HEK293T (cell line): Measurements from ENCODE around the gene GSN.

ENCODE experiments used
- ELF4 ChIP-seq: fragments of 450-650 bp; IDR thresholded peaks from 2 replicates; pipeline ENCODE4 v1.6.1; 2017; ENCODE audit warnings: antibody characterized with exemption
- HDGF ChIP-seq: fragments of 450-650 bp; IDR thresholded peaks from 2 replicates; pipeline ENCODE4 v1.6.1; 2017; ENCODE audit warnings: antibody characterized with exemption, borderline replicate concordance
- LEF1 ChIP-seq: fragments of 450-650 bp; IDR thresholded peaks from 2 replicates; pipeline ENCODE4 v1.6.1; 2017; ENCODE audit warnings: mild to moderate bottlenecking, borderline replicate concordance
- SP1 ChIP-seq: fragments of 450-650 bp; IDR thresholded peaks from 2 replicates; pipeline ENCODE4 v1.6.1; 2017

- TF ChIP-seq HDGF (no peak), SP1 (no peak), ELF4 (no peak), LEF1 (no peak)
These were observed 20.7 kb downstream of the GSN start for GRCh38 chr9:121288673-121289025.
